Neural progenitor cell (in vitro differentiated cells): ENCODE data around the gene SERPINF2.
"Not testable (repeated sequence)": the region's sequence is repeated elsewhere in the genome, so short reads cannot be mapped to it uniquely, and the experiment has no call there.

ENCODE experiments used
- EZH2 ChIP-seq: fragments of 200-600 bp; sonication (generic); IDR thresholded peaks from 2 replicates; pipeline ENCODE4 v1.6.1; 2017; ENCODE audit warnings: antibody characterized with exemption, mild to moderate bottlenecking, moderate library complexity
- EZH2phosphoT487 ChIP-seq: fragments of 200-600 bp; sonication (generic); IDR thresholded peaks from 2 replicates; pipeline ENCODE4 v1.6.1; 2017; ENCODE audit warnings: antibody characterized with exemption
- TF ChIP-seq, protein P1 (sequence below): fragments of 200-600 bp; sonication (generic); IDR thresholded peaks from 2 replicates; pipeline ENCODE4 v1.5.1; 2017; ENCODE audit warnings: antibody characterized with exemption, mild to moderate bottlenecking

DNA sequence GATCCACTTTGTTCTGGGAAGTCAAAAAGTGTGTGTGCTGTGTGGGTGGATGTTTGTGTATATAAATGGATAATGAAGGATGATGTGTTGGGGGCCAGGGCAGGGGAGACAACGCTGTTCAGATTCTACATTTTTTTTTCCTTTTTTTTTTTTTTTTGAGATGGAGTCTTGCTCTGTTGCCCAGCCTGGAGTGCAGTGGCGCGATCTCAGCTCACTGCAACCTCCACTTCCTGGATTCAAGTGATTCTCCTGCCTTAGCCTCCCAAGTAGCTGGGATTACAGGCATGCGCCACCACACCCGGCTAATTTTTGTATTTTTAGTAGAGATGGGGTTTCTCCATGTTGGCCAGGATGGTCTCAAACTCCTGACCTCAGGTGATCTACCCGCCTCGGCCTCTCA, 22.0 kb downstream of the SERPINF2 start:
- not testable (repeated sequence) for TF ChIP-seq EZH2phosphoT487, EZH2
- TF ChIP-seq, protein P1, sequence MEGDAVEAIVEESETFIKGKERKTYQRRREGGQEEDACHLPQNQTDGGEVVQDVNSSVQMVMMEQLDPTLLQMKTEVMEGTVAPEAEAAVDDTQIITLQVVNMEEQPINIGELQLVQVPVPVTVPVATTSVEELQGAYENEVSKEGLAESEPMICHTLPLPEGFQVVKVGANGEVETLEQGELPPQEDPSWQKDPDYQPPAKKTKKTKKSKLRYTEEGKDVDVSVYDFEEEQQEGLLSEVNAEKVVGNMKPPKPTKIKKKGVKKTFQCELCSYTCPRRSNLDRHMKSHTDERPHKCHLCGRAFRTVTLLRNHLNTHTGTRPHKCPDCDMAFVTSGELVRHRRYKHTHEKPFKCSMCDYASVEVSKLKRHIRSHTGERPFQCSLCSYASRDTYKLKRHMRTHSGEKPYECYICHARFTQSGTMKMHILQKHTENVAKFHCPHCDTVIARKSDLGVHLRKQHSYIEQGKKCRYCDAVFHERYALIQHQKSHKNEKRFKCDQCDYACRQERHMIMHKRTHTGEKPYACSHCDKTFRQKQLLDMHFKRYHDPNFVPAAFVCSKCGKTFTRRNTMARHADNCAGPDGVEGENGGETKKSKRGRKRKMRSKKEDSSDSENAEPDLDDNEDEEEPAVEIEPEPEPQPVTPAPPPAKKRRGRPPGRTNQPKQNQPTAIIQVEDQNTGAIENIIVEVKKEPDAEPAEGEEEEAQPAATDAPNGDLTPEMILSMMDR, result not testable (repeated sequence)
